Measurements from ENCODE around the gene PDE10A.
A peak's percentile ranks its signal among the peaks of the same experiment; 100 is the strongest.

The PDE10A gene

GRCh38 chr6:165439928-165440554 lies 223.0 kb downstream of the PDE10A start:
- peak; percentile 60 for DNase-seq (ENCODE audit: low read depth)
- no peak for TF ChIP-seq MYC (IDR thresholded peaks at IDR 0.05; ENCODE audit: low read depth, low read length)
- peak; percentile 34 for TF ChIP-seq CTCF (IDR thresholded peaks at IDR 0.05; ENCODE audit: low read depth, low read length)
- no peak overlapping the region for H3K4me3 ChIP-seq (ENCODE audit: low read depth, low read length)

DNA sequence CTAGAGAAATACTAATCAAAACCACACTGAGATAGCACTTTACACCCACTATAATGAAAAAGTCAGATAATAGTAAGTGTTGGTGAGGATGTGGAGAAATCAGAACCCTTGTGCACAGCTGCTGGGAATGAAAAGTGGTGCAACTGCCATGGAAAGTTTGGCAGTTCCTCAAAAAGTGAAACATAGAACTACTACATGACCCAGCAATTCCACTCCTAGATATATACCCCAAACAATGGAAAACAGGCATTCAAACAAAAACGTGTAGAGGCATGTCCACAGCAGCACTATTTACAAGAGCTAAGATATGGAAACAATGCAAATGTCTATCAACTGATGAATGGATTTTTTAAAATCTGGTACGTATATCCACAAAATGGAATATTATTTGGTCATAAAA lies 236.1 kb downstream of the PDE10A start:
- TF ChIP-seq POLR2A (IDR thresholded peaks at IDR 0.05; ENCODE audit: extremely low read depth, insufficient read length) (no peak), MYC (IDR thresholded peaks at IDR 0.05; ENCODE audit: low read depth, low read length) (no peak), CTCF (IDR thresholded peaks at IDR 0.05; ENCODE audit: low read depth, low read length) (no peak)
- TF ChIP-seq, protein P1, sequence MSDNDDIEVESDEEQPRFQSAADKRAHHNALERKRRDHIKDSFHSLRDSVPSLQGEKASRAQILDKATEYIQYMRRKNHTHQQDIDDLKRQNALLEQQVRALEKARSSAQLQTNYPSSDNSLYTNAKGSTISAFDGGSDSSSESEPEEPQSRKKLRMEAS (IDR thresholded peaks at IDR 0.05; ENCODE audit: low read depth, low read length): no peak
- no peak for DNase-seq (ENCODE audit: low read depth)
- H3K4me3 ChIP-seq (ENCODE audit: low read depth, low read length): no peak overlapping the region

DNA sequence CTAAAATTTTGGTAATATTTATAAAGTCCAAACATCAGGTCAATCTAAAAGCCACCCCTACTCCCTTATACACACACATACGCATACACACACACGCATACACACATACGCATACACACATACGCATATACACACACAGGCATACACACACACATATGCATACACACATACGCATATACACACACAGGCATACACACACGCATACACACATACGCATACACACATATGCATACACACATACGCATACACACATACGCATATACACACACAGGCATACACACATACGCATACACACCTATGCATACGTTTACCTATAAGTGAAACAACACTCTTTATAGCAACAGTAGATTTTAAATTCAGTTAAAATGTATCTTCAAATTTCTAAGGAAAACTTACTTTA lies 240.8 kb downstream of the PDE10A start:
- H3K4me3 ChIP-seq (ENCODE audit: low read depth, low read length): no peak overlapping the region
- TF ChIP-seq, protein P1 (IDR thresholded peaks at IDR 0.05; ENCODE audit: low read depth, low read length): no peak
- no peak for TF ChIP-seq POLR2A (IDR thresholded peaks at IDR 0.05; ENCODE audit: extremely low read depth, insufficient read length)
- no peak for TF ChIP-seq MYC (IDR thresholded peaks at IDR 0.05; ENCODE audit: low read depth, low read length)
- no peak for TF ChIP-seq CTCF (IDR thresholded peaks at IDR 0.05; ENCODE audit: low read depth, low read length)

DNA sequence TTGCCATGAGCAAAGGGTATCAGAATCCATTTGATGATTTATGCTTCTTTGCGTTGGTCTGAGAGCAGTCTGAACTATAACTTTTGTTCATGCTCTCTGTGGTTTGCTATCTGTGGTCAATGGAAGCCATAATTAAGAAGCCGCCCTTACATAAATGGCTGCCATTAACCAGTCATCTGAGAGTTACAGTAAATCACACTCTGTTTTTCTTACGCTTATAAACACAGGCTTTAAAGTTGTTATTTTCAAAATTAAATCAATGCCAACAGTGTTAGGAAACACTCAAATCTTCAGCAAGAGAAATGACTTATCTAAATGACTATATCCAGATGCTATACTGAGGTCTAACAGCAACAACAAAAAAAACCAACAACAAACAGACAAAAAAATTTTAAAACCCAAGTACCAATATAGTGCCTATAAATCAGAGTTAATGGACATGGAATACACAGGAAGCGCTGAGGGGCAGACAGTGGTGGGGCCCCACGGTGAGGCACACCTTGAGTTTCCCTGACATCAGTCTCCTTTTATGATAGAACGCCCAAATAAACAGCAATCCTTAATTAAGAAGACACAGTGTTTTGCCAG lies 245.7 kb downstream of the PDE10A start:
- TF ChIP-seq POLR2A (IDR thresholded peaks at IDR 0.05; ENCODE audit: extremely low read depth, insufficient read length) (no peak), MYC (IDR thresholded peaks at IDR 0.05; ENCODE audit: low read depth, low read length) (no peak), CTCF (IDR thresholded peaks at IDR 0.05; ENCODE audit: low read depth, low read length) (no peak)
- TF ChIP-seq, protein P1 (IDR thresholded peaks at IDR 0.05; ENCODE audit: low read depth, low read length): no peak
- no peak overlapping the region for H3K4me3 ChIP-seq (ENCODE audit: low read depth, low read length)
- DNase-seq (ENCODE audit: low read depth): no peak

More for the DNA sequence above, 240.8 kb downstream of the PDE10A start:
- no peak for DNase-seq (ENCODE audit: low read depth)

- TF ChIP-seq, protein P1 (IDR thresholded peaks at IDR 0.05; ENCODE audit: low read depth, low read length): no peak
- no peak for TF ChIP-seq MYC (IDR thresholded peaks at IDR 0.05; ENCODE audit: low read depth, low read length)
- no peak for TF ChIP-seq POLR2A (IDR thresholded peaks at IDR 0.05; ENCODE audit: extremely low read depth, insufficient read length)
- no peak for TF ChIP-seq CTCF (IDR thresholded peaks at IDR 0.05; ENCODE audit: low read depth, low read length)
- no peak for DNase-seq (ENCODE audit: low read depth)
- H3K4me3 ChIP-seq (ENCODE audit: low read depth, low read length): no peak overlapping the region
These were observed 258.3 kb downstream of the PDE10A start for GRCh38 chr6:165404697-165405096.

Measured in NB4 (cell line).